H1 (cell line): ENCODE results near the gene MTHFD1. TPM values are rescaled to one million over a fixed set of nuclear protein-coding genes. Genes with fewer than 3 reads are reported as not detected.

Experiments used
- BACH1 ChIP-seq: IDR thresholded peaks from 2 replicates; pipeline ENCODE4 v1.6.1; 2012; ENCODE audit warnings: low read length, improper control_type of control experiment
- CBX8 ChIP-seq: fragments of 300-800, 300-1000 bp; sonication (generic); IDR thresholded peaks from 2 replicates; pipeline ENCODE4 v1.7.1; 2016; ENCODE audit warnings: low read depth, low read length, borderline replicate concordance
- EP300 ChIP-seq, 2 experiments: IDR thresholded peaks; 1 replicate in 1 of 2; 2 replicates in 1 of 2; pipeline ENCODE4 v1.6.1; 2011 to 2012; ENCODE audit warnings: low read depth in 2 of 2, low read length in 2 of 2, mild to moderate bottlenecking in 2 of 2, borderline replicate concordance in 1 of 2, inconsistent platforms in 1 of 2, moderate library complexity in 1 of 2
- polyA plus RNA-seq, 7 experiments: library from polyadenylated mRNA; depleted of rRNA in 3 of 7; stranded (reverse) in 5 of 7; unstranded in 2 of 7; fragments of >200 nt in 5 of 7; fragments of 200-250 nt in 2 of 7; gene quantifications; 1 replicate in 5 of 7; 2 replicates in 1 of 7; 4 replicates in 1 of 7; pipeline versions ENCODE4 v1.2.1 to v1.2.3, GENCODE V29; 2011 to 2013; ENCODE audit warnings: missing spikeins in 2 of 7, mixed read lengths in 2 of 7
- total RNA-seq: library from RNA; stranded (reverse); fragmentation: NEBNext Ultra II Directional; extraction: Animal tissue kit (Norgen Biotek cat#: 25700); gene quantifications from 2 replicates; pipeline ENCODE4 v1.2.1, GENCODE V29; 2021

MTHFD1 gene
- total and polyA plus RNA-seq, 2 of the 8 experiments (the other 6 are each of a cell fraction or from before 2014, with no cell fraction given): 79.7 to 332 TPM

GRCh38 chr14:64454671-64455070 is 66.5 kb downstream of the MTHFD1 start (continued):
- no peak for TF ChIP-seq EP300 (IDR thresholded peaks at IDR 0.05; ENCODE audit: borderline replicate concordance in 1 of 2, low read depth in 2 of 2, low read length in 2 of 2)
- TF ChIP-seq BACH1: no peak
- no peak for TF ChIP-seq CBX8
